ENCODE measurements around the gene SPEN.

SPEN gene

GRCh38 chr1:15850471-15851001, 3.0 kb downstream of the SPEN start:
- Histone ChIP-seq H3K4me1 (ENCODE audit: insufficient read depth, low read length, poor library complexity, severe bottlenecking) (peaks cover 31% of the 10 kb centered on the region), H3K27me3 (ENCODE audit: insufficient read depth, low read length, poor library complexity, severe bottlenecking) (no peaks in the 10 kb centered on the region), H3K4me3 (ENCODE audit: low read length, poor library complexity, severe bottlenecking) (peak overlapping the region; percentile 93)

GRCh38 chr1:15851210-15852035, 3.9 kb downstream of the SPEN start:
- Histone ChIP-seq H3K4me1 (ENCODE audit: insufficient read depth, low read length, poor library complexity, severe bottlenecking) (peaks cover 29% of the 10 kb centered on the region), H3K9me2 (replicated peaks; ENCODE audit: low read depth, low read length) (no peaks in the 10 kb centered on the region), H3K79me2 (ENCODE audit: insufficient read depth, low read length) (peaks cover 95% of the 10 kb centered on the region), H3K36me3 (ENCODE audit: insufficient read depth, low read length) (no peaks in the 10 kb centered on the region), H3K4me2 (ENCODE audit: low read depth, low read length, poor library complexity, severe bottlenecking) (peak overlapping the region; percentile 97), H3K4me3 (ENCODE audit: low read length, poor library complexity, severe bottlenecking) (peak overlapping the region; percentile 93), H4K20me1 (ENCODE audit: insufficient read depth, low read length, poor library complexity, severe bottlenecking) (peaks cover 52% of the 10 kb centered on the region), H3K9me3 (ENCODE audit: insufficient read depth, low read depth, low read length) (no peaks in the 10 kb centered on the region), H3F3A (ENCODE audit: low read depth) (0 out of 2 replicates have a peak, but pooled peaks cover 2% of the 10 kb centered on the region), H3K9ac (ENCODE audit: low read depth, low read length, poor library complexity, severe bottlenecking) (peak overlapping the region; percentile 97), H3K27me3 (ENCODE audit: insufficient read depth, low read length, poor library complexity, severe bottlenecking) (no peaks in the 10 kb centered on the region), H2AFZ (ENCODE audit: low read length) (no peak overlapping the region)
- no peak for TF ChIP-seq CTCF (conservative IDR thresholded peaks at IDR 0.05; ENCODE audit: low read length)

More at GRCh38 chr1:15850471-15851001, 3.0 kb downstream of the SPEN start:
- TF ChIP-seq EZH2phosphoT487 (IDR thresholded peaks at IDR 0.05; ENCODE audit: borderline replicate concordance), result no peak
- TF ChIP-seq CTCF (conservative IDR thresholded peaks at IDR 0.05; ENCODE audit: low read length), result no peak
- H3K9ac ChIP-seq (ENCODE audit: low read depth, low read length, poor library complexity, severe bottlenecking), result peak overlapping the region; percentile 97
- 0 out of 2 replicates have a peak, but pooled peaks cover 2% of the 10 kb centered on the region for H3F3A ChIP-seq (ENCODE audit: low read depth)
- H4K20me1 ChIP-seq (ENCODE audit: insufficient read depth, low read length, poor library complexity, severe bottlenecking), result peaks cover 47% of the 10 kb centered on the region
- H3K9me2 ChIP-seq (replicated peaks; ENCODE audit: low read depth, low read length), result no peaks in the 10 kb centered on the region
- H3K36me3 ChIP-seq (ENCODE audit: insufficient read depth, low read length), result no peaks in the 10 kb centered on the region
- peaks cover 95% of the 10 kb centered on the region for H3K79me2 ChIP-seq (ENCODE audit: insufficient read depth, low read length)
- no peak overlapping the region for H2AFZ ChIP-seq (ENCODE audit: low read length)
- H3K4me2 ChIP-seq (ENCODE audit: low read depth, low read length, poor library complexity, severe bottlenecking), result peak overlapping the region; percentile 97
- no peaks in the 10 kb centered on the region for H3K9me3 ChIP-seq (ENCODE audit: insufficient read depth, low read depth, low read length)

- Histone ChIP-seq H3K36me3 (ENCODE audit: insufficient read depth, low read length) (no peaks in the 10 kb centered on the region), H3K4me2 (ENCODE audit: low read depth, low read length, poor library complexity, severe bottlenecking) (peak overlapping the region; percentile 97), H3K79me2 (ENCODE audit: insufficient read depth, low read length) (peaks cover 96% of the 10 kb centered on the region), H3K9me3 (ENCODE audit: insufficient read depth, low read depth, low read length) (no peaks in the 10 kb centered on the region), H3K9me2 (replicated peaks; ENCODE audit: low read depth, low read length) (no peaks in the 10 kb centered on the region), H3K4me3 (ENCODE audit: low read length, poor library complexity, severe bottlenecking) (peak overlapping the region; percentile 93), H4K20me1 (ENCODE audit: insufficient read depth, low read length, poor library complexity, severe bottlenecking) (peaks cover 58% of the 10 kb centered on the region), H2AFZ (ENCODE audit: low read length) (no peak overlapping the region), H3K9ac (ENCODE audit: low read depth, low read length, poor library complexity, severe bottlenecking) (peak overlapping the region; percentile 97), H3K27me3 (ENCODE audit: insufficient read depth, low read length, poor library complexity, severe bottlenecking) (no peaks in the 10 kb centered on the region), H3K4me1 (ENCODE audit: insufficient read depth, low read length, poor library complexity, severe bottlenecking) (peaks cover 24% of the 10 kb centered on the region), H3F3A (ENCODE audit: low read depth) (0 out of 2 replicates have a peak, but pooled peaks cover 2% of the 10 kb centered on the region)
- TF ChIP-seq CTCF (conservative IDR thresholded peaks at IDR 0.05; ENCODE audit: low read length), result no peak
Observed at GRCh38 chr1:15852036-15852827, 4.7 kb downstream of the SPEN start.
